HepG2 (cell line): Measurements from ENCODE around the gene TARP.

ENCODE experiments used
- DPF2 ChIP-seq: sonication (generic); formaldehyde crosslinking; IDR thresholded peaks from 2 replicates; pipeline ENCODE4 v1.4.0; 2020; ENCODE audit warnings: mild to moderate bottlenecking, low read depth, missing genetic modification reagents, borderline replicate concordance
- ZNF549 ChIP-seq: sonication (generic); formaldehyde crosslinking; IDR thresholded peaks from 2 replicates; pipeline ENCODE4 v1.5.0; 2020; ENCODE audit warnings: missing genetic modification reagents
- ZNF883 ChIP-seq: sonication (generic); formaldehyde crosslinking; IDR thresholded peaks from 2 replicates; pipeline ENCODE4 v1.5.1; 2020; ENCODE audit warnings: mild to moderate bottlenecking, missing genetic modification reagents; ENCODE audit errors: not compliant biosample characterization
- TF ChIP-seq, protein P1 (sequence below): sonication (generic); formaldehyde crosslinking; IDR thresholded peaks from 2 replicates; pipeline ENCODE4 v1.8.1; 2023; ENCODE audit warnings: missing genetic modification reagents, inconsistent platforms, borderline replicate concordance

GRCh38 chr7:38318803-38319416 is 45.5 kb upstream of the TARP start:
- TF ChIP-seq, protein P1, sequence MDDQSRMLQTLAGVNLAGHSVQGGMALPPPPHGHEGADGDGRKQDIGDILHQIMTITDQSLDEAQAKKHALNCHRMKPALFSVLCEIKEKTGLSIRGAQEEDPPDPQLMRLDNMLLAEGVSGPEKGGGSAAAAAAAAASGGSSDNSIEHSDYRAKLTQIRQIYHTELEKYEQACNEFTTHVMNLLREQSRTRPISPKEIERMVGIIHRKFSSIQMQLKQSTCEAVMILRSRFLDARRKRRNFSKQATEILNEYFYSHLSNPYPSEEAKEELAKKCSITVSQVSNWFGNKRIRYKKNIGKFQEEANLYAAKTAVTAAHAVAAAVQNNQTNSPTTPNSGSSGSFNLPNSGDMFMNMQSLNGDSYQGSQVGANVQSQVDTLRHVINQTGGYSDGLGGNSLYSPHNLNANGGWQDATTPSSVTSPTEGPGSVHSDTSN (CRISPR knock-in tag) = no peak
- TF ChIP-seq ZNF883 (CRISPR knock-in tag) = no peak
- no peak for TF ChIP-seq ZNF549 (CRISPR knock-in tag)
- TF ChIP-seq DPF2 = no peak
